Prostate gland (tissue), 2 donors: Measurements from ENCODE around the gene TBCEL.

Experiments
- POLR2A ChIP-seq: fragments of 450-650 bp; IDR thresholded peaks from one replicate; pipeline ENCODE4 v1.6.1; 2016; ENCODE audit warnings: antibody characterized with exemption, mild to moderate bottlenecking
- TF ChIP-seq, protein P1 (sequence below), 4 experiments: fragments of 200-600 bp in 2 of 4; fragments of 450-650 bp in 2 of 4; sonication (generic) in 2 of 4; IDR thresholded peaks; 1 replicate in 3 of 4; 2 replicates in 1 of 4; pipeline ENCODE4 v1.5.1; 2016 to 2019; ENCODE audit warnings: antibody characterized with exemption in 4 of 4, mild to moderate bottlenecking in 2 of 4, moderate library complexity in 2 of 4

DNA sequence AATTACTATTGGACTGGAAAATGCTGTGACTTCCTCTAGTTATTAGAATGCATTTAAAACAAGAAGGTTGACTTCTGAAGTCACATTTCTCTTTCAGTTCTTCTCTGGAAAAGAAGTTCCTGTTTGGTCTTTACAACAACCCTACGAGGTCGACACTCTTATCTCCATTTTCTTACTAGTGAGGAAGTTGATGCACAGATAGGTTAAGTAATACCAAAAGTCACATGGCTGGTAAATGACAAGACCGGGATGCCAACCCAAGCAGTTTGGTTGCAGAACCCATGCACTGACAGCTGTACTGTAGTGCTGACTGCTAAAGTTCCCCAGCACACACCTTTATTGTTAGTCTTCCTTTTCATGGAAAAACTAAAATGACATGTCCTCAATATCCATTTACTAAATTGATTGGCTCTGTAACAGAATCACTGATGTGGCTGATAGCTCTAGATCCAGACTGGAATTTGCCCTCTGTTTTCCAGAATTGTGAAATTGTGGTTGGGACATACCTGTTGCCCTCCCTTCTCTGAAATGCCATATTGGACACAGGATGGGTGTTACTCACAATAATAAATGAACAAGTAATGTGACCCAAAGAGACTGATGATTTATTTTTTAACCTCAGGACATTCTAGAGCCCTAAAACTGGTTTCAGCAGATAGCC, 67.7 kb downstream of the TBCEL start:
- TF ChIP-seq, protein P1, sequence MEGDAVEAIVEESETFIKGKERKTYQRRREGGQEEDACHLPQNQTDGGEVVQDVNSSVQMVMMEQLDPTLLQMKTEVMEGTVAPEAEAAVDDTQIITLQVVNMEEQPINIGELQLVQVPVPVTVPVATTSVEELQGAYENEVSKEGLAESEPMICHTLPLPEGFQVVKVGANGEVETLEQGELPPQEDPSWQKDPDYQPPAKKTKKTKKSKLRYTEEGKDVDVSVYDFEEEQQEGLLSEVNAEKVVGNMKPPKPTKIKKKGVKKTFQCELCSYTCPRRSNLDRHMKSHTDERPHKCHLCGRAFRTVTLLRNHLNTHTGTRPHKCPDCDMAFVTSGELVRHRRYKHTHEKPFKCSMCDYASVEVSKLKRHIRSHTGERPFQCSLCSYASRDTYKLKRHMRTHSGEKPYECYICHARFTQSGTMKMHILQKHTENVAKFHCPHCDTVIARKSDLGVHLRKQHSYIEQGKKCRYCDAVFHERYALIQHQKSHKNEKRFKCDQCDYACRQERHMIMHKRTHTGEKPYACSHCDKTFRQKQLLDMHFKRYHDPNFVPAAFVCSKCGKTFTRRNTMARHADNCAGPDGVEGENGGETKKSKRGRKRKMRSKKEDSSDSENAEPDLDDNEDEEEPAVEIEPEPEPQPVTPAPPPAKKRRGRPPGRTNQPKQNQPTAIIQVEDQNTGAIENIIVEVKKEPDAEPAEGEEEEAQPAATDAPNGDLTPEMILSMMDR (IDR thresholded peaks at IDR 0.05), result no peak
- no peak for TF ChIP-seq POLR2A
